ENCODE measurements around the gene CDC20B.

- TF ChIP-seq, protein P1, sequence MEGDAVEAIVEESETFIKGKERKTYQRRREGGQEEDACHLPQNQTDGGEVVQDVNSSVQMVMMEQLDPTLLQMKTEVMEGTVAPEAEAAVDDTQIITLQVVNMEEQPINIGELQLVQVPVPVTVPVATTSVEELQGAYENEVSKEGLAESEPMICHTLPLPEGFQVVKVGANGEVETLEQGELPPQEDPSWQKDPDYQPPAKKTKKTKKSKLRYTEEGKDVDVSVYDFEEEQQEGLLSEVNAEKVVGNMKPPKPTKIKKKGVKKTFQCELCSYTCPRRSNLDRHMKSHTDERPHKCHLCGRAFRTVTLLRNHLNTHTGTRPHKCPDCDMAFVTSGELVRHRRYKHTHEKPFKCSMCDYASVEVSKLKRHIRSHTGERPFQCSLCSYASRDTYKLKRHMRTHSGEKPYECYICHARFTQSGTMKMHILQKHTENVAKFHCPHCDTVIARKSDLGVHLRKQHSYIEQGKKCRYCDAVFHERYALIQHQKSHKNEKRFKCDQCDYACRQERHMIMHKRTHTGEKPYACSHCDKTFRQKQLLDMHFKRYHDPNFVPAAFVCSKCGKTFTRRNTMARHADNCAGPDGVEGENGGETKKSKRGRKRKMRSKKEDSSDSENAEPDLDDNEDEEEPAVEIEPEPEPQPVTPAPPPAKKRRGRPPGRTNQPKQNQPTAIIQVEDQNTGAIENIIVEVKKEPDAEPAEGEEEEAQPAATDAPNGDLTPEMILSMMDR (IDR thresholded peaks at IDR 0.05): no peak
- TF ChIP-seq POLR2A (IDR thresholded peaks at IDR 0.05): no peak
These were observed 30.9 kb downstream of the CDC20B start for GRCh38 chr5:55141945-55142690.

Measured in sigmoid colon (tissue), 3 donors.